ENCODE results near the gene RCHY1. TPM values are rescaled to one million over a fixed set of nuclear protein-coding genes. Genes with fewer than 3 reads are reported as not detected.

RCHY1 gene
- total and polyA plus RNA-seq, 2 donors, result 24.6 to 52.4 TPM

DNA sequence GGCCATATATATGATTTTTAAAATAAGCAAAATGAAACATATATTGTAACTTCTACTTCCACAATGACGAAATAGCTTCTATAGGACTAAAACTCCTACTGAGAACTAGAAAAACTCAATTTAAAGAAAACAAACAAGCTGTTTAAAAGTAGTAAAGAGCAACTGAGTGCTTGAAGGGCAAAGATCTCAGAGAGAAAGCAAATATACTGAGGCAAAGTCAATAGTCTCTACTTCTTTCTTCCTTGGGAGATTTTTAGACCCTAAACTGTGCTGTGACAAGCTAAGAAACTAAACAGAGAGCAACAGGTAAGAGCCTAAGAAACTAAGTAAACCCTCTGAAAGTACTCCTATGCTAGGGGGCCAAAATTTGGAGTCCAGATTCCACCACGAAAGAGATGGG is 8.6 kb downstream of the RCHY1 start:
- 95% methylated on average over 2 of the region's 2 CpGs for WGBS
- no peak overlapping the region for H3K27ac ChIP-seq (ENCODE audit: low read depth)
- no peaks in the 10 kb centered on the region for H3K36me3 ChIP-seq (ENCODE audit: insufficient read depth)
- no peak for DNase-seq (ENCODE audit: extremely low spot score)
- H3K4me3 ChIP-seq (ENCODE audit: low read depth, low read length), result no peak overlapping the region
- H3K4me1 ChIP-seq (ENCODE audit: insufficient read depth), result peaks cover 1% of the 10 kb centered on the region

DNA sequence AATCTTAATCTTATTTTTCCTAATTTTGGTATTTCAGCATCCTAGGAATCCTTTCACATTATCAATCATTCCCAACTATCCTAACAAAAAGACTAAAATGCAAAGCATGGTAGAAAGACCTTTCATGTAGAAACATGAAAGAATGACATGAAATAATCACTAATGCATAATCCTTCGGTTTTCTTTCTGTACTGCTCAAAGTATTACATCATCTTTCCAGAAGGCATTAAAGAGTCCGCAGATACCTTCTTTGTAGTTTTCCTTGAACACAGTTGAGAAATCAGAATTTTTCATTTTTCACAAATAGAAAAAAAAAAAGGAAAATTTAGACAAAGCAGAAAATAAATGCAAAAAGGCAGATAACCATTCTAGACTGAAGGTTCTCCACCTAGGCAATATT is 11.5 kb downstream of the RCHY1 start:
- no peaks in the 10 kb centered on the region for H3K36me3 ChIP-seq (ENCODE audit: insufficient read depth)
- H3K4me1 ChIP-seq (ENCODE audit: insufficient read depth), result no peaks in the 10 kb centered on the region
- H3K4me3 ChIP-seq (ENCODE audit: low read depth, low read length), result no peak overlapping the region
- no peak for DNase-seq (ENCODE audit: extremely low spot score)
- 95% methylated on average over 2 of the region's 2 CpGs for WGBS
- no peak overlapping the region for H3K27ac ChIP-seq (ENCODE audit: low read depth)

DNA sequence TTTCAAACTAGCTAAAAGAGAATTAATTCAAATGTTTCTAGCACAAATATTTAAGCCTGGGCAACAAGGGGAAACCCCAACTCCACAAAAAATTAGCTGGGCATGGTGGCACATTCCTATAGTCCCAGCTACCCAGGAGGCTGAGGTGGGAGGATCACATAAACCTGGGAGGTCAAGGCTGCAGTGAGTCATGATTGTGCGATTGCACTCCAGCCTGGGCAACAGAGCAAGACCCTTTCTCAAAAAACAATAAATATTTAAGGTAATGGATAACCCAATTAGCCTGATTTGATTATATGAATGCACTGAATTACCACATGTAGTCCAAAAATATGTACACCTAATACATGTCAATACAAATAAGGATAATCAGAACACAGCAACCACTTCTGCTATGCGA is 14.3 kb downstream of the RCHY1 start:
- Histone ChIP-seq H3K4me1 (ENCODE audit: insufficient read depth) (no peaks in the 10 kb centered on the region), H3K27ac (ENCODE audit: low read depth) (no peak overlapping the region), H3K4me3 (ENCODE audit: low read depth, low read length) (no peak overlapping the region), H3K36me3 (ENCODE audit: insufficient read depth) (no peaks in the 10 kb centered on the region)
- WGBS, result 93% methylated on average over 2 of the region's 2 CpGs
- no peak for DNase-seq (ENCODE audit: extremely low spot score)

DNA sequence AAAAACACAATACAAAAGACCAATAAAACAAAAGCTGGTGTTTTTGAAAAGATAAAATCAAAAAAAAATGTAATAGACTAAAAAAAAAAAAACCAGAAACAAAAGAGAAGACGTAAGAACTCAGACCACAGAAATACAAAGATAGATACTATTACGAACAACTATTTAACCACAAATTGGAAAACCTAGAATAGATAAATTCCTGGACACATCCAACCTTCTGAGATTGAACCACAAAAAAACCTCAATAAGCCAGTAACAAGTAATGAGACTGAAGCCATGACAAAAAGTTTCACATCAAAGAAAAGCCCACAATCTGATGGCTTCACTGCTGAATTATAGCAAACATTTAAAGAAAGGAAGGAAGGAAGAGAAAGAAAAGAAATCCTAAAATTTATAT is 16.2 kb downstream of the RCHY1 start:
- 92% methylated on average over 2 of the region's 2 CpGs for WGBS
- Histone ChIP-seq H3K36me3 (ENCODE audit: insufficient read depth) (no peaks in the 10 kb centered on the region), H3K4me1 (ENCODE audit: insufficient read depth) (no peaks in the 10 kb centered on the region), H3K4me3 (ENCODE audit: low read depth, low read length) (no peak overlapping the region), H3K27ac (ENCODE audit: low read depth) (no peak overlapping the region)
- DNase-seq (ENCODE audit: extremely low spot score), result no peak

DNA sequence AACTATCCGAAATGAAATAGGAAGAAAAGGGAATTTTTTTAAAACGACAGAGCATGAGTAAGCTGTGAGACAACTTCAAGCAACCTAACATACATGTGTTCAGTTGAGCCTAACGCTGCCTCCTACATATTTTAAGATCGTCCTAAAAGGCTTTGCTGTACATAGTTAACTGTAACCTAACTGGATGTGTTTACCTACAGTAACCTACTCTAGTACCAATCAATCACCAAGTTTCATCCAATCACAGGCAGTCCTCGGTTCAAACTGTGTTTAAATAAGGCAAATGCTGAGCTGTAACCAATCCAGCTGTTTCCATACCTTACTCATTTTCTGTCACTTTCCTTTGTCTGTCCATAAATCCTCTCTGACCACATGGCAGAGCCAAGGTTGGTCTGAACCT is 17.1 kb downstream of the RCHY1 start:
- no peaks in the 10 kb centered on the region for H3K4me1 ChIP-seq (ENCODE audit: insufficient read depth)
- no peaks in the 10 kb centered on the region for H3K36me3 ChIP-seq (ENCODE audit: insufficient read depth)
- no peak overlapping the region for H3K4me3 ChIP-seq (ENCODE audit: low read depth, low read length)
- no peak overlapping the region for H3K27ac ChIP-seq (ENCODE audit: low read depth)
- 39% methylated on average over 5 of the region's 5 CpGs for WGBS
- no peak for DNase-seq (ENCODE audit: extremely low spot score)

DNA sequence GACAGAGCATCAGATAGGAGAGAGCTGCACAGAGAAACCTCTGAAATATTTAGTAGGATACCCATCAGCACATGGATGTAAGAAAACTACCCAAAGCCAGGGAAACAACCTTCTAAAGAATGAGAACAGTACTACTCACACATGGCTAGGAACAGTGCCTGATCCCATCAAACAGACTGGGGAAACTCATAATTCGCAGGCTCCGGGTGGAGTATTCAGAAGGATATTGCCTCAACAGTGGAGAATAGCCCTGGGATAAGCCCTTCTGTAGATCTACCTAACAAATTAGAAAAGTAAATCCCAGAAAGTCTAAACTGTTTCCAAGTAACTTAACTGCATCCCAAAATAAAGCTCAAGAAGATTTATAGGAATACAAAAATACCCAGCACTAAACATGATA is 17.8 kb downstream of the RCHY1 start:
- WGBS, result 42% methylated on average over 2 of the region's 2 CpGs
- Histone ChIP-seq H3K36me3 (ENCODE audit: insufficient read depth) (no peaks in the 10 kb centered on the region), H3K27ac (ENCODE audit: low read depth) (no peak overlapping the region), H3K4me3 (ENCODE audit: low read depth, low read length) (no peak overlapping the region), H3K4me1 (ENCODE audit: insufficient read depth) (no peaks in the 10 kb centered on the region)
- DNase-seq (ENCODE audit: extremely low spot score), result no peak

DNA sequence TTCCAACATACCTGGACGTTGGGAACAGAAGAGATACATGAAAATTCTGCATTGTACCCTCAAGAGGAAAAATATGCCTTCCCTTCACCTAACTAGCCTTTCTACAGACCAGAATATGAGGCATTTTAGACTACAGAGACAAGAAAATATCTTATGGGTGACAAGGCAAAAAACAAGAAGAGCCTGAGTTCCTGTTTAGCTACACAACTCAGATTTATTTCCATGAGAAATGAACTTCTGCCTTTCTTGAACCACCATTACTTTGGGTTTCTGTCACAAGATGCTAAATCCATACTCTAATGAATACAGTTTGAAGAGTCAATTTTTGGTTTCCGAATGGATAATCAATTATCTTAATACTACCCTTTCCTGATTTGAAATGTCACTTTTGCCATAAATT is 18.7 kb downstream of the RCHY1 start:
- Histone ChIP-seq H3K36me3 (ENCODE audit: insufficient read depth) (no peaks in the 10 kb centered on the region), H3K27ac (ENCODE audit: low read depth) (no peak overlapping the region), H3K4me1 (ENCODE audit: insufficient read depth) (no peaks in the 10 kb centered on the region), H3K4me3 (ENCODE audit: low read depth, low read length) (no peak overlapping the region)
- WGBS, result 89% methylated on average over 2 of the region's 2 CpGs
- DNase-seq (ENCODE audit: extremely low spot score), result no peak

DNA sequence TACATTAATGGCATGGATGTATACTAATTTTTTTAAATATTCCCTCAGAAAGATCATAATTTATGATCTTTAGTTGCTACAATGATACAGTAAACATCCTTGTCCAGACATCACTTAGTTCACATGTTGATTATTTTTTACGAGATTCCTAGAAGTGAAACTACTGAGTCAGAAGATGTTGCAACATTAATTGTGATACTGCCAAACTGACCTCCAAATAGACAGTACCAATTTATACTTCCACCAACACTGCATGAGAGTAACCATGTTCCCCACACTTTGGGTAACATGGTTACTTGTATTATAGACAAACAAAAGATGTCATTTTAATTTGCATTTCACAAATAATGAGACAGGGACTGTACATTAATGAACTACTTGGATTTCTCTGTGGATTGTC is 19.6 kb downstream of the RCHY1 start:
- 20% methylated on average over 1 of the region's 1 CpG for WGBS
- Histone ChIP-seq H3K36me3 (ENCODE audit: insufficient read depth) (no peaks in the 10 kb centered on the region), H3K27ac (ENCODE audit: low read depth) (no peak overlapping the region), H3K4me3 (ENCODE audit: low read depth, low read length) (no peak overlapping the region), H3K4me1 (ENCODE audit: insufficient read depth) (no peaks in the 10 kb centered on the region)
- no peak for DNase-seq (ENCODE audit: extremely low spot score)

DNA sequence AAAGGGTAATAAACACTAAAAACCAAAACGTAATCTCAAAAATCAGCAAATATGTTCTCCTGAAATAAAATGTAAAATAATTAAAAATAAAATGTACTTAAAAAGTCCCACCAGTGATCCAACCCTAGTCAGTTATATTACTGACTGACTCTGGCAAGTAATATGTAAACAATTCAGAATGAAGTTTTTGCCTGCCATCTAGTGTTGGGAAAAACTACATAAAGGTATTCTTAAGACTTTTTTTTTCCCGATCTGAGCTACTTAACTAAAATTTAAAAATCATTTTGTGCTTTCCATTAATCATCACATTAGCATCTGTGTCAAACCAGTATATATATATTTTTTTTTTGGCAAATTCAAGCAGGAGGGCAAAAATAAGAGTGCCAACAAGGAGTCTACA is 24.0 kb downstream of the RCHY1 start:
- Histone ChIP-seq H3K4me1 (ENCODE audit: insufficient read depth) (no peaks in the 10 kb centered on the region), H3K27ac (ENCODE audit: low read depth) (no peak overlapping the region), H3K36me3 (ENCODE audit: insufficient read depth) (no peaks in the 10 kb centered on the region), H3K4me3 (ENCODE audit: low read depth, low read length) (no peak overlapping the region)
- no peak for DNase-seq (ENCODE audit: extremely low spot score)
- WGBS, result 61% methylated on average over 2 of the region's 2 CpGs

DNA sequence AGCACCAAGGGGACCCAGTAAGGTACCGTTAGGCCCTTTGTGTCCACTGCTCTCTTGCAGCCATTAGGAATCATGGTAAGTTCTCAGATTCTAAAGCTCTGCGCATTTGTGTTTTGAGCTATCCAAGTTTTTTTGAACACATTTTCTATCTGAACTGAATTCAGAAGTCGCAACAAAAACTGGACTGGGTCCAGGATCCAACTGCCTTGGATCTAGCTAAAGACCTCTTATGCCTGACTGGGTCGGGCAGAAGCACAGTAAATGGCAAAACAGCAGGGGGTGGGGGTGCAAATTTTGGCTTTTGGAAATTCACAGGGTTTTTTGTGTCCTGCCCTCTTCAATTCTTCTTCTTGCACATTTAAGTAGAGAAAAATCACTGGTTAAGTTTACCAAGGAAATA is 30.0 kb downstream of the RCHY1 start:
- H3K36me3 ChIP-seq (ENCODE audit: insufficient read depth), result no peaks in the 10 kb centered on the region
- 67% methylated on average over 4 of the region's 4 CpGs for WGBS

DNA sequence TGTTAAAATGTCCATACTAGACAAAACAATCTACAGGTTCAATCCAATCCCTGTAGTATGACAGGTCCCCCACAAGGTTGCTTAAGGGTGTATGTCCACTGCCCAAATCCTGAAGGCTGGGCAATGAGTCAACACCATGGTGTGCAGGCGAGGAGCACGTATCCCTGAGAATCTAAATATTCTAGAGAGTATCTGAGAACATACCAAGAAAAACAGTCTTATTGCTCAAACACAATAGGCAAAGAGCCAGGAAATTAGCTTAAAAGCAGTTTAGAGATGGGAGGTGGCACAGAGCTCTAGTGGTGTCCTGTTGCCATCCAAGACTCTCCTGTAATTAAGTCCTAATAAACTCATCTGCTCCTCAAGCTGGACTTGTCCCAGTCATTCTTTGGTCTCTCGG is 37.0 kb downstream of the RCHY1 start:
- DNase-seq (ENCODE audit: extremely low spot score), result no peak
- H3K36me3 ChIP-seq (ENCODE audit: insufficient read depth), result peaks cover 2% of the 10 kb centered on the region
- H3K27ac ChIP-seq (ENCODE audit: low read depth), result no peak overlapping the region
- H3K4me3 ChIP-seq (ENCODE audit: low read depth, low read length), result no peak overlapping the region
- no peaks in the 10 kb centered on the region for H3K4me1 ChIP-seq (ENCODE audit: insufficient read depth)
- WGBS, result 94% methylated on average over 3 of the region's 3 CpGs

More for the DNA sequence above, 30.0 kb downstream of the RCHY1 start:
- Histone ChIP-seq H3K27ac (ENCODE audit: low read depth) (no peak overlapping the region), H3K4me1 (ENCODE audit: insufficient read depth) (no peaks in the 10 kb centered on the region), H3K4me3 (ENCODE audit: low read depth, low read length) (no peak overlapping the region)
- DNase-seq (ENCODE audit: extremely low spot score), result no peak

DNA sequence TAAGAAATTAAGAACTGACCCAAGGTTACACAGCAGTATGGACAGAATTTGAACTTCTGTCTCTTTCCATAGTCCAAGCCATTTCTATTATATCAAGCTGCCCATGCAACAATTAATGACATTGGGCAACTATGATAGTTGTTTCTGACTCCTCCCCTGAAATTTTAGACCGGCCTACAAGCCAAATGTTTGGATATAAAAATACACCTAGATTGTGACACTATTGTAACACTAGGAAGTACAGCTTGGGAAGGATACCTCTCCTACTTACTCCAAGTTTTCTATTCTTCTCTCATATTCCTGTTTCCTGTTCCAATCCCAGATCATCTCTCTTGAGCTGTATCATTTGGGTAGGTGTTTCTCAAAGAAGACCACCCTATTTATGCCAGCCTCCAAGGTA is 43.5 kb downstream of the RCHY1 start:
- Histone ChIP-seq H3K4me1 (ENCODE audit: insufficient read depth) (no peaks in the 10 kb centered on the region), H3K4me3 (ENCODE audit: low read depth, low read length) (no peak overlapping the region), H3K27ac (ENCODE audit: low read depth) (no peak overlapping the region), H3K36me3 (ENCODE audit: insufficient read depth) (no peaks in the 10 kb centered on the region)
- 95% methylated on average over 1 of the region's 1 CpG for WGBS
- DNase-seq (ENCODE audit: extremely low spot score), result no peak

DNA sequence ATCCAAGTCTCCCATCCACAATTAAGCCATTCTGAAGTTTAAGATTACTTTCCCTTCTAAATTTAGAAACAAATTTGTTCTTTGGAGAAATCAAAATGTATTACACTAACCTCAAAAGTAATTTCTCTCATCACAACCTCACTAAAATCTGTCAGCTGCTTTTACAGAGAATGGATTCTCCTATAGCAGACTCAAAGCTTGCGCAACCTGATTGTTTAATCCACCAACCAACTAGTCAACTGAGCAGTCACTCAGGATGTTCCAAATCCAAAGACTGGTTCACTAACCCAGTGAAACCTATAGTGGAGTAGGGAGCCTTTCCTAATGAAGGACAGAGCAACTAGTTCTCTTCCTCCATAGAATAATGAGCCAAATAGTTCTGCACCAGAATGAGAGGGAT is 44.3 kb downstream of the RCHY1 start:
- no peak for DNase-seq (ENCODE audit: extremely low spot score)
- no peaks in the 10 kb centered on the region for H3K36me3 ChIP-seq (ENCODE audit: insufficient read depth)

DNA sequence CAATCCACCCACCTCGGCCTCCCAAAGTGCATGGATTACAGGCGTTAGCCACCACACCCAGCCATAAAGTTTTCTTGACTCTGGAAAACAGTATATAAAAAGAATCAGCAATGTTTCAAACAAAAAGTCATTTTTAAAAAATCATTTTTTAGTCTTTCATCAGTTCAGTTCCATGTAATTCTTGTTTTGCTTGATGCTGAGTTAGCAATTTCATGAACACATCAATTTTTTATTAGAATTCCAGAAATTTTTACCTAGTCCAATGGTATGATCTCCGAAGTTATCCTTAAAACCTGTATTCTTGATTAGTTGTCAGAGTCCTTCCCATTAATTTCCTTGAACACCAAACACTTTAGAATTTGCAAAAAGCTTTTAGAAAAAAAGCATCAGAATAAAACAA is 56.8 kb downstream of the RCHY1 start:
- 71% methylated on average over 3 of the region's 3 CpGs for WGBS
- no peak overlapping the region for H3K27ac ChIP-seq (ENCODE audit: low read depth)
- no peaks in the 10 kb centered on the region for H3K4me1 ChIP-seq (ENCODE audit: insufficient read depth)
- no peak overlapping the region for H3K4me3 ChIP-seq (ENCODE audit: low read depth, low read length)
- DNase-seq (ENCODE audit: extremely low spot score), result no peak
- H3K36me3 ChIP-seq (ENCODE audit: insufficient read depth), result no peaks in the 10 kb centered on the region

More for the DNA sequence above, 44.3 kb downstream of the RCHY1 start:
- Histone ChIP-seq H3K4me3 (ENCODE audit: low read depth, low read length) (no peak overlapping the region), H3K27ac (ENCODE audit: low read depth) (no peak overlapping the region), H3K4me1 (ENCODE audit: insufficient read depth) (no peaks in the 10 kb centered on the region)
- 100% methylated on average over 1 of the region's 1 CpG for WGBS

DNA sequence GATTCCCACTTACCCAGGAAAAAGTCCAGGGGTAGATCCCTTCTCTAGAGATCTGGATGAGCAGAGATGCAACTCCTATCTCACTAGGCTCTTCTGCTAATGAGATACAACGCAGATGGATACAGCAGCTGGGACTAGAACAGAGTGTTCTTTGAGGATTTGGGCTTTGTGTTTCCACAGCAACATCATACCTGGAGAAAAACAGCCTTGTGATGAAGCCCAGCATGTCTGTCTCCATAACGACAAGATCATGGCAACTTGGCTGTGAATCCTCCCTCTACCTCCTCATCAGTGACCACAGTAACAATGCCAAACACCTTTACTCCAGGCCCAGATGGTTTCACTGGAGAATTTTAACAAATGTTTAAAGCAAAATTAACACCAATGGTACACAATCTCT is 80.1 kb downstream of the RCHY1 start:
- Histone ChIP-seq H3K4me1 (ENCODE audit: insufficient read depth) (no peaks in the 10 kb centered on the region), H3K36me3 (ENCODE audit: insufficient read depth) (no peaks in the 10 kb centered on the region), H3K27ac (ENCODE audit: low read depth) (no peak overlapping the region), H3K4me3 (ENCODE audit: low read depth, low read length) (no peak overlapping the region)
- 55% methylated on average over 2 of the region's 2 CpGs for WGBS
- DNase-seq (ENCODE audit: extremely low spot score), result no peak

Data from urinary bladder (tissue), 4 donors.